Glomerular visceral epithelial cell (primary cell): ENCODE data around the gene GLS.
"Not testable (repeated sequence)": the region's sequence is repeated elsewhere in the genome, so short reads cannot be mapped to it uniquely, and the experiment has no call there.

ENCODE experiments used
- DNase-seq: peaks from one replicate; pipeline ENCODE4 v3.0.0-alpha.2; 2016; ENCODE audit errors: extremely low spot score

GLS gene

DNA sequence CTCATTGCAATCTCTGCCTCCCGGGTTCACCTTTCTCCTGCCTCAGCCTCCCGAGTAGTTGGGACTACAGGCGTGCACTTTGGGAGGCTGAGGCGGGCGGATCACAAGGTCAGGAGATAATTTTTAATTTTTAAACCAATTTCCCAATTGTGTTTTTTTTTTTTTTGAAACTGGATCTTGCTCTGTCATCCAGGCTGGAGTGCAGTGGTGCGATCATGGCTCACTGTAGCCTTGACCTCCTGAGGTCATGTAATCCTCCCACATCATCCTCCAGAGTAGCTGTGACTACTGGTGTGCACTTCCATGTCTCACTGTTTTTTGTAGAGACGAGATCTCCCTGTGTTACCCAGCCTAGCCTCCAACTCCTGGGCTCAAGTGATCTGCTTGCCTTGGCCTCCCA is 49.3 kb downstream of the GLS start:
- peak; percentile 86 for DNase-seq

- peak; percentile 63 for DNase-seq
Measured at GRCh38 chr2:190930411-190930810, 49.8 kb downstream of the GLS start.

- DNase-seq: no peak
Measured at GRCh38 chr2:190932514-190932913, 51.9 kb downstream of the GLS start.

GRCh38 chr2:190933361-190933760 is 52.7 kb downstream of the GLS start:
- DNase-seq: no peak

DNA sequence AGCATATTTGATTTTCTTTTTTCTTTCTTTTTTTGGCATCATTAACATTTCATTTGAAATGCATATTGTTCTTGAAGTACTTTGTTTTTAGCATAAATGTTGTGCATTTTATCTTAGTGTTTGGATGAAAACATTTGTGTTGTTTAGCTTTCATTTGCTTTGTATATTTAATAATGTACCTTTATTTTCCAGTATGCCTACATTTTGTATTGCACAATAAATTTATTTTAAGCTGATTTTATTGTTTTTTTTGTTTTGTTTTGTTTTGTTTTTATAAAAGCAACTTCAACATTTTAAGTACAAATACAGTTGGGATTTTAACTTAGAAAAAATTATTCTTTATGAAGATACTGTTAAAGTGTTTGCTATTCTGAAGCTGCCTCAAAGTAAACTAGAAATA is 54.4 kb downstream of the GLS start:
- DNase-seq: no peak

DNA sequence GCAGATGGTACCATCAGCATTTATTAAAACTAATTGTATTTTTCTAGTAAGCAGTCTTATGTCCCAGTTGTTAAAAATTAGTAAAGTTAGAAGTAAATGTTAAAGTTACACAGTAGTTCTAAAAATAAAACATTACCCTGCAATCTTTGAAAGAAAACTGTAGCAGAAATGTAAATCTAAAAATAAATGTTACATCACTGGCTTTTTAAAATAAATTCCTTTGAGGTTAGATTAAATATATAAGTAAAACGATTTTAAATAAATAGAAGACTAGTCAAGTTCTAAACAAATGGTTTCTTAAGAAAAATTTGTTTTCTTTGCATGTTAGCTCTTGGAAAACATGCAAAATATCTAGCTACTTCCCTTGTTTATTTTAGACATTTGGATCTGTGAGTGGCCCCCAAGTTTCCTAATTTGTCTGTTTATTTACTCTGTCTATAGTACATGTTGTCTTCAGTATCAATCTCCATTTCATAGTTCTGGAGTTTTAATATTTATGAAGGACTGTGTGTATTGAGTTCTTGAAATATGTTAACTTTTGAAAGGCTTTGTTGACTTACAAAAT is 58.2 kb downstream of the GLS start:
- DNase-seq: no peak

DNA sequence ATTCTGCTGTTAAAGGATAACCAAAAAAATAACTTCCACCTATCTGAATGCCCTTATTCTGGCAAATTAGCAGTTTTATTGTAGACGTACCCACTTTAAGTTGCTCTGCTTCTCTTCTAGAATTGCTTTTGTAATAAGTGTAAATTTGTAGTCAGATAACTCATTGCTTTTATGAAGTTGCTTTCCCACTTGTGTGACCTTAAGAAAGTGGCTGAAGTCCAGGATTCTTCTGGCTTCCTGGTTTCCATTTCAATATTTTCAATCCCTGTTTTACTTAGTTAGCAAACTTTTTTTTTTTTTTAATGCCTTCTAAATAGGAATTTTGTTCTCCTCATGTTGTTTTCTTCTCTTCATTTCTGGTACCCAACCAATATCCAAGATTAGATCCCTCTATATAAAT is 59.8 kb downstream of the GLS start:
- DNase-seq: no peak

- DNase-seq: no peak
Measured at GRCh38 chr2:190941571-190941970, 61.0 kb downstream of the GLS start.

GRCh38 chr2:190942697-190943096 is 62.1 kb downstream of the GLS start:
- DNase-seq: no peak

DNA sequence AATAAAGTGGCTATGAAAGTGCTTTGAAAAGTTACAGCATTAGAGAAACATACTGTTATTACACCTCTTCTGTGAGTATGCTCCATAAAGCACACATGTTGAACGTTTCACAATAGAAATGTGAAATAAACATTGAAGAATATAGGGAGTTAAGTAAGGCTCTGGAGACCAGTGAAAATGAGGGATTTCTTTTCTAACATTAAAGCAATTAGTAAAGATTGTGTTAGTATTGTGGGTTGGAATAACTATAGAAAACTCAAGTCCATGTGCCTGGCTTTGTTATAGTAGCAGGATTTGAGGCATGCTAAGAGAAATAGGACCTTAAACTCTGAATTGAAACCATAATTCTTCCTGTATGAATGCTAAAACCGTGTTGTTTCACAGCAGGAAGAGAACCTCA is 63.1 kb downstream of the GLS start:
- DNase-seq: no peak

DNA sequence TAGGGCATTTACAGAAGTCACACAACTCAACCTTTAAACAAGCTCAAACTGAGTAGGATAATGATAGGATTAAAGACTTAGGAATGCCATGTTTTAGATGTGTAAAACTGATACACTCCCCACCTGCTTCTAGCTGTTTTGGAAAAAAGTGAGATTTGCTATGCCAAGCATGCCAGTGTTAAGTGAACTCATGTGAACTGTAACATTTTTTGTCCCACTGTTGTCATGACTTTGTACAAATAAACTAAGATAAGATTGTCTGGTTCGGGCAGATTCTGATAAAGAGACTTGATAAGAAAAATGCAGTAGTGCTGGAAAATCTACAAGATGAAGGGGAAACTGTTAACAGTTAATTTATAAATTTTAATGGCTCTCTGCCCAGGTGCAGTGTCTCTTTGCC is 66.5 kb downstream of the GLS start:
- DNase-seq: no peak

GRCh38 chr2:190947711-190948251 is 67.2 kb downstream of the GLS start:
- peak; percentile 87 for DNase-seq

- DNase-seq: peak; percentile 92
Measured at GRCh38 chr2:190948671-190949070, 68.0 kb downstream of the GLS start.

DNA sequence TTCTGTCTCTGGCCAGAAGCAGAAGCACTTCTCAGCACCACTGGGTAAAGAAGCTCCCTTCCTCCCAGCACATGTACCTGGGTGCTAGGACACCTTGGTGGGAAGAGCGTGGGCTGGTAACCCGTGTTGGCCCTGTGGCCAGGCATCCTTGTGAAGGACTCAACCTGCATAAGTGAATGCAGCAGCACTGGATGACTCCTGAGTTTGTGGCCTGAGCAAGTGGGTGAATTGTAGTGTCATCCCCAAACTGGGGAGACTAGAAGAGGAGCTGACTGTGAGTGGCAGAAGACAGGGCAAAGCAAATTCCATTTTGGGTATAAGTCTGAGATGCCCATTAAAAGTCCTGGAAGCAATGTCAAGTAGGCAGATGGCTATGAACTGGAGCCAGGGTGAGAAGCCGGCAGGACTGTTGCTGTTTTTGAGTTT is 70.0 kb downstream of the GLS start:
- peak; percentile 61 for DNase-seq

GRCh38 chr2:190953257-190953656 is 72.6 kb downstream of the GLS start:
- DNase-seq: no peak

GRCh38 chr2:190959911-190960788 is 79.5 kb downstream of the GLS start:
- peak; percentile 52 for DNase-seq

- not testable (repeated sequence) for DNase-seq
Measured at GRCh38 chr2:190961117-190961516, 80.5 kb downstream of the GLS start.

DNA sequence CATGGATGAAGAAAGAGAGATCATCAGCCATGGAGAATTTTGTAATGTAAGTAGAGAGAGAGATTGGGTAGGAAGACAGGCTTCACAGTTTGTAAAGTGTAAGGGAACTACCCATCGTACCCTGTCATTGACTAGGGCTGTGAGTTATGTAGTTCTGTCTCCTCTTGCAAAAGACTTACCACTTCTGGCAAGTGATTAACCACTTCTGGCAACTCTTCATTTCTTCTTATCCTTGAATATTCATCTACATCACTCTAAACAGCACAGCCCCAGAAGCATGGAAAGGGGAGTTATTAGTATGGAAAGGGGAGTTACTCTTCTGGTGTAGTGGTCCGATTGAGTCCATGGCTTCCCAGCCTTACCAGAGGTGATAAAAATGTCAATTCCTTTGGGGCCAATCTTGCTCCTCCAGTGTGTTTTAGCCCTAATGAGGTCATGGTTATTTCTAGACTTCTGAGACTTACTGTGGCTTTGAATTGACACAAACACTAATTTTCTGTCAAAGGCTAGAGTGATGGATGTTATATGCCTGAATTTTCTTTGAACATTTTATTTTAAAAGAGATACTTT is 81.4 kb downstream of the GLS start:
- peak; percentile 51 for DNase-seq

DNA sequence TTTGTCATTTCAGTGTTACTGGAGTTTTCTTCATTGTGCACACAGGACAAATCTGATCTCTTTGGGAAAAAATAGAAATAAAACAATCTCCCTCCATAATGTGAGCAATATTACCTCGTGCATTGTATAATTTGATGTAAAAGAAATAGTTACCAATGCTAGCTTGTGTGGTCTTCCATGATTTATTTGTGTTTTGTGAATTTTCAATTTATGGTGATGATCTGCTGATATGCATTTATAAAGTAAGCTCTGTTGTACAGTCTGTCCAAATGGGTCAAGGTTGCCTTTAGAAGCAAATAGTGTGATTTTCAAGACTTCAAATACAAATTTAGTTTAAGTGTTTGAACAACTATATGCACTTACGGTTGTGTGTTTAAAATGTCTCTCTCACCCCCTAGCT is 82.5 kb downstream of the GLS start:
- no peak for DNase-seq

DNA sequence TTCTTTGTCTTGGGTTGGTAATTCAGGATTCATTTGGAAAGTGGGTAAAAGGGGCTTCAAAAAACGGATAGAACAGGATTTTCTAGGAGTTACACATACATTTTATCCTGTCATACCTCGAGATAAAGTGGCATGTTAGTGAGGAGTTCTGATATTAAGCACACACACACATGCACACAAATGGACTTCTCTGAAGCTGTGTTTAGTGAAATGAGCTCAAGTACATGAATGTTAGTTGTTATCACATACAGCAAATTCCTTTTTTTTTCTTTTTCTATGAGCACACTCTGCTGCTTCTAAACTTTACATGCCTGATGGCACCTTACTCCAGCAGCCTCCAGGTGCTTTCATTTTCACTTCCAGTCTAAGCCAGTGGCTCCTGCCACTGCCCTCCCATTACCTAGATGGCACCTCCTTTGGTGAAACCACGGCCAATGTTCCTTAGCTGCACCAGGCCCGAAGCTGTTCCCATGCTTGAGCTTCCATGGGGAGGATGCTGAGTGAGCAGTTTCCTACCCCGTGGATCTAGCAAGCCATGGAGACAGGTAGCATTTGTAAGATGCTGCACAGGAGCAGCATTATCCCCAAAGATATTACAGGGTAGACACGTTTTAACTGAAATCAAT is 83.7 kb downstream of the GLS start:
- DNase-seq: peak; percentile 39

DNA sequence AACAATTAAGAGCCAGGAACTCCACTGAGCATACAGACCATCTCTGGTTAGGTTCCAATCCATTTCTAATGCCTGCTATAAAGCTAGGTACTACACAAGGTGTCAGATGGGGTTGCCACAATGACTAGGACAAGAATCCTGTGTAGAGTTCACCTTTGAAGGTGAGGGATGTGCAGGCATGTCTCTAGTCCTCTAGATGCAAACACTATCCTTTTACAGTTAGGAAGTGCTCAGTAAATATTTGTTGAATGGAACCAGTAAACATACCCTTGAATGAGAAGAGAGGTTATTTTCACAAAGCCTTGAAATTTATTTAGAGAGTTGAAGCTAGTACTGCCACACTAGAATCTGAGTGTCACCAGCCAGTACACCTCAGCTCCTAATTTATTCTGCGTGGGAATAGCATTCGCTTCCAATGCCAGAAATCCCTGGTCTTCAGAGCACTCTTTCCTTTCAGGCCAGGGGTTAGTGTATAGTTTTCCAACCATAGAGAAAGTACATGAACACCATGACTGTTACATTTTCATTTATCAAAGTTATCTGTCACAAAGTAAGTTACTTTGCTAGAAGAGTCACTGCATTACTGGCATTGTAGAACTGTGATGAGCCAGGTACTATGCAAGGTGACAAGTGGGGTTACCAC is 85.1 kb downstream of the GLS start:
- no peak for DNase-seq

DNA sequence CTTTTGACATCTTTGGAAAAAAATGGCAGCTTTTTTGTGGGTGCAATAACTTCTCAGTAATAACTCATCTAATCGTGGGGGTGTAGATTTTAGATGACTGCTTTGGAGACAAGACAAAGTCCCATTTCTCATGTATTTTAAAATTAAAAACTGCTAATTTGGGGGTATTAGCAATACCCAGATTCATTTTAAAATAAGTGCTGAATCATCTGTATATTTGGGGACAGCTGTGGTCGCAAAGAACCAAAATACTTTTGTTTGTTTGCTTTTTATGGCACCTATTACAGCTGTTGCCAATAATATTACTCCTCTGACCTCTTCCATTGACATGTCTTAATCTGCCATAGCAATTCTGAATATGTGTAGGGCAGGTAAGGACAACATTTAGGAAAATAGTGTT is 87.9 kb downstream of the GLS start:
- DNase-seq: no peak
